GM18508 (cell line): Measurements from ENCODE around the gene CLMP.
"Not testable (repeated sequence)": the region's sequence is repeated elsewhere in the genome, so short reads cannot be mapped to it uniquely, and the experiment has no call there.

Source experiments
- ATAC-seq: cut with Tn5 transposase; IDR thresholded peaks from one replicate; pipeline ENCODE4 v1.9.1; 2021; ENCODE audit warnings: moderate number of reproducible peaks; ENCODE audit not compliant: insufficient read depth, unreplicated experiment

CLMP gene

DNA sequence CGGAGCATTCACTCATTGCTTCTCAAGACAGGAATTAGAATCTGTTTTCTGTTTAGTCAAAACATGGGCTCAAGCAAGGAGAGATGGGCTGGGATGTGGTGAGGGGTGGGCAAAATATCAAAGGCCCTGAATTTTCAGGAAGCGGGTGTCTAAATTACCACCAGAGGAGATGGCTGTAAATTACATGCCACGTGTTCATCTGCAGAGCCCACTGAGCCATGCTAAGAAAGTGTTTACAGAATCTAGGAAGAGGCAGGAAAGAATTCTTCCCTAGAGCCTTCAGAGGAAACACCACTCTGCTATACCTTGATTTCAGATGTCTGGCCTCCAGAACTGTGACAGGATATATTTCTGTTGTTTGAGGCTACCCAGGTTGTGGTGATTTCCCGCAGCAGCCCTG lies 46.1 kb downstream of the CLMP start:
- no peak for ATAC-seq

GRCh38 chr11:123145661-123146060 lies 49.4 kb downstream of the CLMP start:
- ATAC-seq = no peak

DNA sequence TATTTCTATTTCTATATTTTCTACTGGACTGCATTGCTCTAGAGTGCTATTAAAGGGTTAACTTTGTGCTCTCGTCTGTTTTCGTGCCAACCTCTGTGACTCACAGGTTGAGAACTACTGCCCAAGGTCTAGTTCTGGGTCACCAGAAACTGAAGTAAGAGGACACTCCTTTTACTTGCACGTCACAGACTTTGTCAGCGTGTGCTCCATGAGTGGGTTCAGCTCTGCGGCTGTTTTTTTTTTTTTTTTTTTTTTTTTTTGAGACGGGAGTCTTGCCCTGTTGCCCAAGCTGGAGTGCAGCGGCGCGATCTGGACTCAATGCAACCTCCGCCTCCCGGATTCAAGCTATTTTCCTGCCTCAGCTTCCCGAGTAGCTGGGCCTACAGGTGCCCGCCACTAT lies 49.8 kb downstream of the CLMP start:
- ATAC-seq = no peak

- ATAC-seq = no peak
These were observed 50.3 kb downstream of the CLMP start for GRCh38 chr11:123144707-123145106.

DNA sequence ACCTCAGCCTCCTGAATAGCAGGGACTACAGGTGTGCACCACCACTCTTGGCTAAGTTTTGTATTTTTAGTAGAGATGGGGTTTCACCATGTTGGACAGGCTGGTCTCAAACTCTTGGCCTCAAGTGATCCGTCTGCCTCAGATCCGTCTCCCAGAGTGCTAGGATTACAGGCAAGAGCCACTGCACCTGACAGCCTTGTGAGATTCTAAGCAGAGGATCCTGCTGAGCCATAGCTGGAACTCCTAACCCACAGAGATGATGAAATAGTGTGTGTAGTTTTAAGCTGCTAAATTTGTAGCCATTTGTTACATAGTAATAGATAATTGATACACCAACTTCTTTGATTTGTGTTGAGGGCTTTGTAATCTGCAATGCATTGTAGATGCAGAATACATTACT lies 51.1 kb downstream of the CLMP start:
- ATAC-seq = no peak

DNA sequence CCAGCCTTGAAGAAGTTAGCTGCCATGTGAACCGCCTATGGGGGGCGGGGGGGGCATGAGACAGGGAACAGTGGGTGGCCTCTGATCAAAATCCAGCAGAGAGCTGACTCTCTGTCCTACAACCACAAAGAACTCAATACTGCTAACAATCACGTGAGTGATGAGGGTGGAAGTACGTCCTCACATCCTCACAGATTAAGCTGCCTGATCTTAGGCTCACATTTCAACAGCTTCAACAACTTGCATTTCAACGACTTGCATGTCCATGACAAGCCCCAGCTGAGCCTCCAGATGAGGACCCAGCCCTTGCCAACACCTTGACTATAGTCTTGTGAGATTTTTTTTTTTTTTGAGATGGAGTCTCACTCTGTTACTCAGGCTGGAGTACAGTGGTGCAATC lies 51.6 kb downstream of the CLMP start:
- no peak for ATAC-seq

DNA sequence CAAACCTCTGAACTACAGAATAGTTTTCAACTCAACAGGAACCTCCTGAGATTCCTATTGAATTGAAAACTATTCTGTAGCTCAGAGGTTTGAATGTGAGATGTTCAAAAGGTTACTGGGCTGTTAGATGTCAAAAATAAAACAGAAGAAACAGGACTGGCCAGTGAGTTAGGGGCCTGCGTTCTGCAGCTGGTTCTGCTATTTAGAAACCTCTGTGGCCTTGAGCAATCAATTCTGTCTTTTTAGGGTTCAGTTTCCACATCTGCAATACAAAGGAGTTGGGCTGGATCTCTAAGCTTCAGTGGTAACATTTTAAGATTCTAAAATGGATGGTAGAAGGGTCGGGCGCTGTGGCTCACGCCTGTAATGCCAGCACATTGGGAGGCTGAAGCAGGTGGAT lies 55.8 kb downstream of the CLMP start:
- ATAC-seq = no peak

DNA sequence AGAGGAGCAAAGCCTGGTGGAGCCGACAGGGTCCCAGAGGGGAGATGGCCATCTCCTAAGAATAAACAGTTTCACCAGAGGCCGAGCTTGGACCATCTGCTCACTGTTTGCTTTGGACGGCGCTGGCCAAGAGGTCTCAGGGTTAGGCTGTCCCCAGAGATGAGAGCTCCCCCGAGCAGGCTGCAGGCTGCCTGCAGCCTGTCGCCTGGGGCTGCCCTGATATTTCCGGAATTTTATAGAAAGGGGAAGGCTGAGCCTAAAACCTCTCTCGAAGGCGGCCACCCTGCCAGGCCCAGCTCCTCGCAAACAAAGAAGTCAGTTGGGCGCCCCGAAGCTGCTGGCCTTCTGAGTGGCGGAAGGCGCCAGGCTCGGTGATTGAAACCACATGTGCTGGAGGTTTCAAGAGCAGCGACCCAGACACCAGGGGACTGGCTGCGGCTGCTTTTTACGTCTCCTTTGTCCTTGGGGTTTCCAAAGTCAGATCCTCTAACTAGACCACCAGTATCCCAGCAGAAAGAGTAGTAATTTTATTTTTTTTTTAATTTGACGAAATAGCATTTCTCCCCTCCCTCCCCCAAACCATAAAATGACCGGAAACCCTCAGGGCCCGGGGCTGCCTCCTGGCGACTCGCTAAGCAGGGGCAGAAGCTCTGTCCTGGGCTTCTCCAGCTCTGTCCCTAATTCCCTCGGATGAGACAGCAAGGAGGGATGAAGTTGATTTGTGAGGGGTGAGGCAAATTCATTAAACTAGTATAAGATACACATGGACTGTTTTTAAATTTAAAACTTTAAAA lies 57.4 kb downstream of the CLMP start:
- no peak for ATAC-seq

GRCh38 chr11:123135863-123136446 lies 59.1 kb downstream of the CLMP start:
- no peak for ATAC-seq

- no peak for ATAC-seq
These were observed 62.2 kb downstream of the CLMP start for GRCh38 chr11:123132881-123133280.

GRCh38 chr11:123132034-123132766 lies 62.8 kb downstream of the CLMP start:
- ATAC-seq = not testable (repeated sequence)

DNA sequence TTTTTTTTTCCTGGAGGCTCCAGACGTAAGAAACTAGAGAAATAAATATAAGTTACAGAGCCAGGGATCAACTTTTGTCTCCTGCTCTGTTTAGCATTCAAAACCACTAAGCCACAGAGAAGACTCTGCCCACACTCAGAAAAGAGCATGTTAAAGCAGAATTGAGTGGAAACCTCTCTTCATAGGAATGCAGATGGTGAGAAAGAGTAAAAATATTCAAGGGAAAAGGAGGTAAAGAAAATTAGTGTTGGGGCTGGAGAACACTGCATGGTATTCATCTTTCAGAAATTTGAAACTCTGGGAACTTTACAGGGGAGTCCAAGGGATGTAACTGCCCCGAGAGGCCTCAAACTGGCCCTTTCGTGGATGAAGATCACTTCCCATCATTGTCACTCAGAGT lies 65.1 kb downstream of the CLMP start:
- ATAC-seq = no peak

GRCh38 chr11:123125169-123125568 lies 69.9 kb downstream of the CLMP start:
- no peak for ATAC-seq

DNA sequence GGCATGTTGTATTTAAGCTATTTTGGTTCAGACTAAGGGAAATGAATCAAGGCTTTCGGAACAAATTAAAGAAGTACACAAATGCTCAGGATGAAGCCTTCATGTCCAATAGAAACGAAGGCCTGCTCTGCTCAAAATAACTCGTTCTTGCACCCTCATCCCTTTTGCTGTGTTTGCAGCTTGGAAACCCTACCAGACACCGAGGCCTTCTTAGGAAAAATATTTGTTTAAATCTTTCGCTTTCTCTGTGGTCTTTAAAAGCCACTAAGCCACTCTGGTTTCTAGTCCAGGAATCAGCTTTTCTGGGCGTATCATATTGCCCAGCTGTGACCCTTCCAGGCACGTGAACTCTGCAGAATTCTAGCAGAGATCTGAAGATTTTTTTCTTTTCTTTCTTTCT lies 72.2 kb downstream of the CLMP start:
- ATAC-seq = no peak

GRCh38 chr11:123122341-123122740 lies 72.7 kb downstream of the CLMP start:
- ATAC-seq = no peak

DNA sequence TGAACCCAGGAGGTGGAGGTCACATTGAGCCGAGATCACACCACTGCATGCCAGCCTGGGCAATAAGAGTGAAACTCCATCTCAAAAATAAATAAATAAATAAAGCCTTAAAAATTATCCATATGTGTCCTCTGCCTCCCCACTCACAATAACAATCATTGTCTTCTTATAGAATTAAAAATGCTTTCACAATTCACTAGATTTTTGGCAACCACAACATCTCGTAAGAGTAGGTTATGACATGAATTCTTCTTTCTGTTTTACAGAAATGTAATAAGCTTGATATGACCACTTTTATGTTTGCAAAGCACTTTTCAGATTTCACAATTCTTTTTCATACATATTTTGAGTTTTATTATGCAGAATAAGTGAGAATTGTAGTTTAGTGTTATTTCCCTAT lies 78.6 kb downstream of the CLMP start:
- ATAC-seq = no peak

GRCh38 chr11:123111465-123111864 lies 83.6 kb downstream of the CLMP start:
- no peak for ATAC-seq

GRCh38 chr11:123110397-123110796 lies 84.7 kb downstream of the CLMP start:
- no peak for ATAC-seq

DNA sequence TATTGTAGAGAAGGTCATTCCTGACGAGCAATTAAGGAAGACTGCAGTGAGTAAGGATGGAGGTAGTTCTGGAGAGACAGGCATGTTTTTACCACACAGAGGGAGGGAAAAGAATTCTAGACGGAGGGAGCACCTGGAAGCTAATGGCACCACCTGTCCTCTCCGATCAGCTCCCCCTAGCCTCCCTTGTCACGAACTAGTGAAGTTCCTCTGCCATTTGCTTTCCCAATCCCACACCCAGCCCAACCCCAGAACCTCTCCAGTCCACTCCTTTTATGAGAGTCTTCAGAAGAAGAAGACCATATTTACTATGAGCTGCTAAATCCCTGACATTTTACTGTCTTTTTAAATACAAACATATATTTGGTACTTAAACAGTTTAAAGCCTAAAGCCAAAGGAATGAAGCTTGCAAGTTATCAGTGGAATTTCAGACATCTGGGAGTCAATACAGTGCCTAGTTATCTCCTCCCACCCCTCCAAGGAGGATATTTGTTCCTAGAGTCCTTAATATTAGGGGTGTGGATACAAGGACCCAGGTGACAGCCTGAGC lies 87.0 kb downstream of the CLMP start:
- no peak for ATAC-seq

- no peak for ATAC-seq
These were observed 90.4 kb downstream of the CLMP start for GRCh38 chr11:123104697-123105096.

DNA sequence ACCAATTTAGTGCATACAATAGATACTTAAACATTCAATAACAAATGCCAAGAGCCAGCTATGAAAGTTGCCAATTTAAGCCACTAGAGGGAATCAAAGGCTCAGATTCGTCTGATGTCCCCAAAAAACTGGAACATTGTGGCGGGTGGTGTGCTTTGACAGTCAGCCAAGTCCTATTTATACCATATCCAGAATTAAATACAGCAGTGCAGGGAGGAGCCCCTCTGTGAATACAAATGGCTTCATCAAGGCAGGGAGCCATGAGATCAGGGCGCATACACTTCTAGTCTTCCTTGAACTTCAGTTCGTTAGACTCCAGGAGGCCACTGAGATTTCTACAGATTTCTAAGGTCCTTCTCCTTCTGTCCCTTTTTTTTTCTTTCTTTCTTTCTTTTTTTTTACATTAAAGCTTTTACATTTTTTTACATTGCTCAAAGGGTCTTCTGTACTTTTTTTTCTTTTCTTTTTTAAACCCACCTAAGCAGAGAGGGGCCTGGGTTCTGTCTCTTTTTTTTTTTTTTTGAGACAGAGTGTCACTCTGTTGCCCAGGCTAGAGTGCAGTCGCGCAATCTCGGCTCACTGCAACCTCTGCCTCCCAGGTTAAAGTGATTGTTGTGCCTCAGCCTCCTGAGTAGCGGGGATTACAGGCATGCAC lies 91.6 kb downstream of the CLMP start:
- ATAC-seq = no peak
